HFF-Myc (cell line): ENCODE data around the gene TELO2.

Experiments used
- DNase-seq: peaks from one replicate; pipeline ENCODE4 v3.0.0-alpha.2; 2011; ENCODE audit warnings: low read depth; ENCODE audit errors: extremely low read depth
- H3K4me3 ChIP-seq: replicated peaks from 2 replicates; pipeline ENCODE4 v1.5.1; 2011; ENCODE audit warnings: low read depth, mild to moderate bottlenecking, control low read depth, low read length
- CTCF ChIP-seq: IDR thresholded peaks from 2 replicates; pipeline ENCODE4 v1.5.1; 2012; ENCODE audit warnings: mild to moderate bottlenecking, low read depth, low read length, control low read depth; ENCODE audit errors: missing control alignments

TELO2 gene

DNA sequence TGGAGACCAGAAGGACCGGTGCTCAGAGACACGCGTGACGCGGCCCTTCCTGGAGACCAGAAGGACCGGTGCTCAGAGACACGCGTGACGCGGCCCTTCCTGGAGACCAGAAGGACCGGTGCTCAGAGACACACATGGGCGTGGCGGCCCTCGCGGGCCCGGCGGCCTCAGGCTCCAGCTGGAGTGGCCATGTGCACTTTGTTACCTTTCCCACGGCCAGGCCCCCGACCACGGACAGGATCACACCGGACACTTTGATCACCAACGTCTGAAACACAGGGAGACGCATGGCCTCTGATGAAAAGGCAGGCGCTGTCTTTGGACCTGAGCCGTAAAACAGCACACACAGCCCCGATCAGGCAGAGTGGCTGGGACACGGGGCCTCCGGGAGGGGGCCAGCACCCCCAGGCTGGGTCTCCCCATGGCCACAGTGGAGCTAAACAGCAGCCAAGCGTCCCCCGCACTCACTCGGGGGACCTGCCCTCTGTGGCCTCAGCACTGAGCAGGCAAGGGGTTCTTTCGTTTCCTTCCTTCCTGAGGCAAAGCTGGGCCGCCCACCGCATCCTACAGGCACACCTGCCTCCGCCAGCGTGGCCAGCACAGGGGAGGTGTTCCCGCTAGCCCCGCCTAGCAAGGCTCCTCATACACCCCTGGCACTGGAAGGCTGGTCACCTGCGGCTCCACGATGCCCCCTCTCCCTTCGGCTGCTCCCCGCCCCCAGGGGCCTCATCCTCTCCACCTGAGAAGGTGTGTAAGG, 35.5 kb upstream of the TELO2 start:
- no peak for DNase-seq
- no peak for TF ChIP-seq CTCF
- H3K4me3 ChIP-seq, result no peak overlapping the region

DNA sequence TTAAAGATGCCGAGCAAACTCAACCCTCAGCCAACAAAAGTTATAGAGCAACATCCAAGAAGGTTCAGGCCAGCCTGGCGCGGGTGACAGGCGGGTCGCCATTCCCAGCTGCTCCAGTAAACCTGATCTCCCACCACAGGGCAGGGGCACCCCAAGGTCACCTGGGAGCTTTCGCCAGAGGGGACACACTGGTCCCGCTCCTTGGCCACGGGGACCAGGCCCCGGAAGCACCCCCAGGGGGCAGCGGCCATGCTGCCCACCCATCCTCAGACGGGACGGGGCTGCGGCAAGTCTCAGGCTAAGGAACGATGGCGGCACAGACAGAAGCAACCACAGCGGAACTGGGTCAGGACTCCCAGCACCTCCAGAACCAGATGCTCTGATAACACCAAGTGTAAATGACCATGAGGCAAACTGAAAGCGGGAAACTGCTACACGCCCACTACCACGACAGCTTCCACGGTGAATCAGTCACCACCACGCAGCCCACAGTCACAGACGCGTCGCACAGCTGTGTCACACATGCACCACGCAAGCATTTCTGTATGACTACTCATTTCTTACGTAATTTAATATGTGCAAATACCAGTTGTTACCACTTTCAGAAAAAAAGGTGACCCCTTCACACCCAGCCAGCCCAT, 34.7 kb upstream of the TELO2 start:
- no peak overlapping the region for H3K4me3 ChIP-seq
- peak; percentile 25 for DNase-seq
- TF ChIP-seq CTCF, result no peak

- no peak for TF ChIP-seq CTCF
- H3K4me3 ChIP-seq, result no peak overlapping the region
- DNase-seq, result no peak
These were observed 34.2 kb upstream of the TELO2 start for GRCh38 chr16:1458977-1459341.

DNA sequence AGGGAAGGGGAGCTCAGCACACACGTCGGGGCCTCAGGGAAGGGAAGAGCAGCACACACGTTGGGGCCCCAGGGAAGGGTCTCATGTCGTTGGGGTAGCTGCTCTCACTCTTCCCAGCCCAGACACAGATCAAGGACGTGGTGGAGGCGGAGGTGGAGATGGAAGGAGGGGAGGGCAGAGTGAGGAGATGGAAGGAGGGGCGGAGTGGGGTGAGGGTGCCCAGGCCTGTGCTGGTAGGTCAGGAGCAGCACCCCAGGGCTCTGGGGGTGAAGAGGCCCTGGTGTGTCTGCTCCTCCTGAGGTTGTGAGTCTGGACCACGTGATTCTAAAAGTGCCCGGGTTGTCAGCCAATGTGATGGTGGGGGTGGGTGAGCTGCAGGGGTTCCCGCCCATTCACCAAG, 33.2 kb upstream of the TELO2 start:
- TF ChIP-seq CTCF, result no peak
- H3K4me3 ChIP-seq, result no peak overlapping the region
- DNase-seq, result no peak

GRCh38 chr16:1460602-1461138, 32.5 kb upstream of the TELO2 start:
- TF ChIP-seq CTCF, result no peak
- no peak overlapping the region for H3K4me3 ChIP-seq
- DNase-seq, result no peak

DNA sequence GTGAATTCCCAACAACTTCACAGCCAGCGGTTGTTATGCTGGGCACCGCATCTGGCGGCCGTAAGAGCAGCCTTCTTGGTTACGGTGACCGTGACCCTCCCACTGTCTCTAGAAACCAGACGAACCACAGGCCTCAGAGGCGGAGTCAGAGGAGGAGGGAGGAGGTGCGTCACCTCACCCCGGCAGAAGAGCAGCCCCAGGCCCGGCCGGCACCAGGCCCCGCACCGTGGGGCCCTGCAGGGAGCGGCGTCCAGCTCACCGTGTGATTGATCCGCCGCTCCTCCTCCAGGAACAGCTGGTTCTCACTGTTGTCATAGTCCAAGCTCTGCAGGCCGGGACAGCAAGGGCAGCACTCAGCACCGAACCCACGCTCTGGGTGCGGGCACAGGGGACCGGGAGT, 32.0 kb upstream of the TELO2 start:
- DNase-seq, result no peak
- H3K4me3 ChIP-seq, result no peak overlapping the region
- TF ChIP-seq CTCF, result no peak
